K562 (cell line): Measurements from ENCODE around the gene CREBL2. TPM values are rescaled to one million over a fixed set of nuclear protein-coding genes. Genes with fewer than 3 reads are reported as not detected.

Source experiments
- ATAC-seq: fragments of 200-7000 bp; cut with Tn5 transposase; 3 replicates; pipeline ENCODE4 v1.9.1; 2020; ENCODE audit warnings: moderate library complexity
- BruUV-seq: library from RNA; stranded (reverse); fragments of 400-500 nt; replicated peaks from 2 replicates; lab custom pipeline; 2021; lab: Mats Ljungman, UMichigan
- CTCF ChIA-PET: fragments of 300-600 bp; formaldehyde crosslinking; extraction: SDS; loops from one replicate; lab custom pipeline; 2021; ENCODE audit warnings: low intra/inter-chr PET ratio; lab: Yijun Ruan, JAX
- POLR2A ChIA-PET: fragments of 300-600, 350-650 bp; sonication (Branson Sonifier 250); formaldehyde crosslinking; extraction: SDS; loops from one replicate; lab custom pipeline; 2021; ENCODE audit warnings: antibody characterized with exemption, inconsistent platforms; lab: Yijun Ruan, JAX
- DNase-seq, 4 experiments: peaks; one replicate each; pipeline versions ENCODE4 v3.0.0 to v3.0.0-alpha.2; 2011 to 2018; ENCODE audit warnings: low spot score in 3 of 4, mixed read lengths in 3 of 4; ENCODE audit errors: extremely low read depth in 1 of 4
- FAIRE-seq: peaks from 2 replicates; lab custom pipeline; 2011; peaks lifted over from hg19 to GRCh38; lab: Jason Lieb, UNC
- H2AFZ ChIP-seq: 2 replicates; pipeline ENCODE4 v1.6.0; 2011; ENCODE audit warnings: low read depth, low read length, control low read depth, inconsistent platforms
- H3K27ac ChIP-seq: fragments of 200-600 bp; 3 replicates; pipeline ENCODE4 v1.8.0; 2011; ENCODE audit warnings: low read depth, mild to moderate bottlenecking, control low read depth, inconsistent platforms, low read length, moderate library complexity, mixed read lengths; ENCODE audit errors: extremely low read depth
- H3K27me3 ChIP-seq, 2 experiments: fragments of 300-600 bp in 1 of 2; 2 replicates in 1 of 2; 3 replicates in 1 of 2; pipeline versions ENCODE4 v1.6.0 to v1.8.0; 2011; ENCODE audit warnings: inconsistent platforms in 2 of 2, low read length in 2 of 2, mild to moderate bottlenecking in 1 of 2, mixed read lengths in 1 of 2, moderate library complexity in 1 of 2; ENCODE audit not compliant: control insufficient read depth in 2 of 2, insufficient read depth in 2 of 2
- H3K36me3 ChIP-seq: fragments of 300-600 bp; 3 replicates; pipeline ENCODE4 v1.8.0; 2011; ENCODE audit warnings: mild to moderate bottlenecking, low read length, inconsistent platforms; ENCODE audit not compliant: control insufficient read depth, insufficient read depth
- H3K4me1 ChIP-seq, 2 experiments: fragments of 200-600 bp in 1 of 2; replicated peaks in 1 of 2; 2 replicates in 1 of 2; 3 replicates in 1 of 2; pipeline versions ENCODE4 v1.5.1 to v1.8.0; 2011; ENCODE audit warnings: inconsistent platforms in 2 of 2, low read length in 2 of 2, mild to moderate bottlenecking in 1 of 2, mixed read lengths in 1 of 2, moderate library complexity in 1 of 2; ENCODE audit not compliant: control insufficient read depth in 2 of 2, insufficient read depth in 2 of 2
- H3K4me2 ChIP-seq: 2 replicates; pipeline ENCODE4 v1.6.1; 2011; ENCODE audit warnings: low read length, control low read depth, inconsistent platforms, mixed read lengths; ENCODE audit not compliant: insufficient read depth
- H3K4me3 ChIP-seq: fragments of 200-600 bp; sonication (generic), shearing (Covaris generic); 2 replicates; pipeline ENCODE4 v1.5.1; 2016; ENCODE audit warnings: control low read depth, inconsistent platforms
- H3K79me2 ChIP-seq: fragments of 200-600 bp; 3 replicates; pipeline ENCODE4 v1.8.0; 2011; ENCODE audit warnings: low read length, inconsistent platforms; ENCODE audit not compliant: control insufficient read depth, insufficient read depth
- H3K9ac ChIP-seq, 2 experiments: 2 replicates each; pipeline versions ENCODE4 v1.6.0 to v1.6.1; 2011; ENCODE audit warnings: low read depth in 2 of 2, low read length in 2 of 2, control low read depth in 1 of 2, inconsistent platforms in 1 of 2, mild to moderate bottlenecking in 1 of 2, mixed read lengths in 1 of 2; ENCODE audit not compliant: insufficient read depth in 1 of 2
- H3K9me1 ChIP-seq: one replicate; pipeline ENCODE4 v1.6.0; 2011; ENCODE audit warnings: inconsistent platforms, mild to moderate bottlenecking, low read length, moderate library complexity; ENCODE audit not compliant: control insufficient read depth, insufficient read depth
- H3K9me3 ChIP-seq: replicated peaks from 2 replicates; pipeline ENCODE4 v1.5.1; 2011; ENCODE audit warnings: low read depth, low read length, inconsistent platforms; ENCODE audit not compliant: control insufficient read depth, insufficient read depth
- H4K20me1 ChIP-seq: replicated peaks from 2 replicates; pipeline ENCODE4 v1.6.1; 2011; ENCODE audit warnings: low read length, inconsistent platforms, mixed read lengths; ENCODE audit not compliant: control insufficient read depth, insufficient read depth
- DACH1 ChIP-seq: fragments of 450-650 bp; IDR thresholded peaks from 2 replicates; pipeline ENCODE4 v1.6.1; 2018; ENCODE audit not compliant: partially characterized antibody
- EHMT2 ChIP-seq: fragments of 450-650 bp; IDR thresholded peaks from 2 replicates; pipeline ENCODE4 v1.6.1; 2018; ENCODE audit warnings: antibody characterized with exemption
- FOXO4 ChIP-seq: fragments of 450-650 bp; formaldehyde crosslinking; IDR thresholded peaks from 2 replicates; pipeline ENCODE4 v1.4.0; 2020; ENCODE audit warnings: mild to moderate bottlenecking, moderate library complexity
- KLF6 ChIP-seq: fragments of 250-450 bp; sonication (Bioruptor Pico); IDR thresholded peaks from 2 replicates; pipeline ENCODE4 v1.4.0; 2020; ENCODE audit warnings: mild to moderate bottlenecking, moderate library complexity, borderline replicate concordance
- MBD2 ChIP-seq: sonication (generic); IDR thresholded peaks from 2 replicates; pipeline ENCODE4 v1.6.1; 2016; ENCODE audit warnings: low read depth, borderline replicate concordance
- POLR2G ChIP-seq: fragments of 200-400 bp; formaldehyde crosslinking; IDR thresholded peaks from 2 replicates; pipeline ENCODE4 v1.6.1; 2017; ENCODE audit warnings: low read depth, mild to moderate bottlenecking, antibody characterized with exemption, low read length, moderate library complexity
- ZBTB1 ChIP-seq: sonication (generic); formaldehyde crosslinking; IDR thresholded peaks from 2 replicates; pipeline ENCODE4 v1.8.1; 2023; ENCODE audit warnings: missing genetic modification reagents, low read depth, mild to moderate bottlenecking, borderline replicate concordance
- ZNF175 ChIP-seq: fragments of 200-800 bp; sonication (Bioruptor generic); IDR thresholded peaks from 2 replicates; pipeline ENCODE4 v1.6.1; 2016; ENCODE audit warnings: low read depth, mild to moderate bottlenecking, missing genetic modification characterization, missing compliant biosample characterization
- ZNF79 ChIP-seq: fragments of 250-450 bp; sonication (Bioruptor Pico); IDR thresholded peaks from 2 replicates; pipeline ENCODE4 v1.4.0; 2020; ENCODE audit warnings: low read depth, mild to moderate bottlenecking, moderate library complexity
- WGBS: fragments of 100-300 bp; shearing (Covaris generic); methylation state at CpG from one replicate; pipeline ENCODE4 v1.1.6; 2016; ENCODE audit warnings: low coverage, mixed read lengths; ENCODE audit not compliant: insufficient coverage; ENCODE audit errors: missing lambda C conversion rate; 5-methylcytosine and 5-hydroxymethylcytosine counted together
- in situ Hi-C: fragments of 300-500 bp; cut with MboI; formaldehyde crosslinking; loops from 4 replicates; pipeline ENCODE4 v1.15.0; 2018; ENCODE audit warnings: inconsistent platforms, mixed read lengths
- intact Hi-C: fragments of 100-400 bp; cut with micrococcal nuclease; formaldehyde crosslinking; loops from 2 replicates; pipeline ENCODE4 v1.14.2; 2022
- polyA plus RNA-seq, 8 experiments: library from polyadenylated mRNA; depleted of rRNA in 4 of 8; stranded (reverse) in 5 of 8; unstranded in 3 of 8; fragments of >200 nt; fragmentation: Nextera tagmentation in 2 of 8; fragmentation: Illumina TruSeq in 1 of 8; extraction: Ambion mirVana in 2 of 8; extraction: Trizol in 1 of 8; gene quantifications; 2 replicates each; pipeline versions ENCODE4 v1.2.1 to v1.2.3, GENCODE V29; 2011 to 2014; ENCODE audit warnings: inconsistent platforms in 1 of 8, missing spikeins in 1 of 8
- total RNA-seq, 7 experiments: library from RNA; depleted of rRNA in 6 of 7; stranded (reverse); fragments of >200 nt in 6 of 7; fragmentation: Illumina TruSeq in 2 of 7; extraction: Trizol in 2 of 7; gene quantifications; 2 replicates each; pipeline versions ENCODE4 v1.2.1 to v1.2.3, GENCODE V29; 2011 to 2021; ENCODE audit warnings: low replicate concordance in 1 of 7

Gene CREBL2
- total and polyA plus RNA-seq, 9 of the 15 experiments (the other 6 are each of a cell fraction or from before 2014, with no cell fraction given) = 1.7 to 7.3 (median 5.2) TPM

- H4K20me1 ChIP-seq = no peaks in the 10 kb centered on the region
- no peak for TF ChIP-seq ZNF79
- TF ChIP-seq ZBTB1 (CRISPR knock-in tag) = no peak
- TF ChIP-seq DACH1 = no peak
- TF ChIP-seq EHMT2 = no peak
- TF ChIP-seq ZNF175 = no peak
- no peak for TF ChIP-seq KLF6 (CRISPR knock-in tag)
- no peak for TF ChIP-seq POLR2G
- no peak for TF ChIP-seq MBD2
- TF ChIP-seq FOXO4 (CRISPR knock-in tag) = no peak
- TF ChIP-seq, all 486 proteins: peak for 0
- H3K4me3 ChIP-seq = no peak overlapping the region
- no peaks in the 10 kb centered on the region for H3K27me3 ChIP-seq
- H2AFZ ChIP-seq = 0 out of 2 replicates have a peak overlapping the region, but pooled peaks have one; percentile 24
- ATAC-seq (no peak), FAIRE-seq (no peak), DNase-seq (no peak)
- intact Hi-C loops (no loop called here), in situ Hi-C loops (no loop called here)
- H3K9ac ChIP-seq = no peak overlapping the region
- no peaks in the 10 kb centered on the region for H3K9me3 ChIP-seq
- BruUV-seq = no TSS peak
- no peak overlapping the region for H3K4me2 ChIP-seq
- no peak overlapping the region for H3K27ac ChIP-seq
- H3K36me3 ChIP-seq = no peaks in the 10 kb centered on the region
- ChIA-PET POLR2A (no interaction called here), CTCF (no interaction called here)
- no peaks in the 10 kb centered on the region for H3K79me2 ChIP-seq
- H3K9me1 ChIP-seq = no peaks in the 10 kb centered on the region
- peaks cover 0 to 2% of the 10 kb centered on the region in 2 experiments; a peak in 3 of 5 replicates for H3K4me1 ChIP-seq
- WGBS = 6% methylated on average over 3 of the region's 3 CpGs
These were observed 48.5 kb downstream of the CREBL2 start for GRCh38 chr12:12660201-12660600.
